ENCODE measurements around the gene STX16.
"Not testable (repeated sequence)": the region's sequence is repeated elsewhere in the genome, so short reads cannot be mapped to it uniquely, and the experiment has no call there.

Gene STX16

DNA sequence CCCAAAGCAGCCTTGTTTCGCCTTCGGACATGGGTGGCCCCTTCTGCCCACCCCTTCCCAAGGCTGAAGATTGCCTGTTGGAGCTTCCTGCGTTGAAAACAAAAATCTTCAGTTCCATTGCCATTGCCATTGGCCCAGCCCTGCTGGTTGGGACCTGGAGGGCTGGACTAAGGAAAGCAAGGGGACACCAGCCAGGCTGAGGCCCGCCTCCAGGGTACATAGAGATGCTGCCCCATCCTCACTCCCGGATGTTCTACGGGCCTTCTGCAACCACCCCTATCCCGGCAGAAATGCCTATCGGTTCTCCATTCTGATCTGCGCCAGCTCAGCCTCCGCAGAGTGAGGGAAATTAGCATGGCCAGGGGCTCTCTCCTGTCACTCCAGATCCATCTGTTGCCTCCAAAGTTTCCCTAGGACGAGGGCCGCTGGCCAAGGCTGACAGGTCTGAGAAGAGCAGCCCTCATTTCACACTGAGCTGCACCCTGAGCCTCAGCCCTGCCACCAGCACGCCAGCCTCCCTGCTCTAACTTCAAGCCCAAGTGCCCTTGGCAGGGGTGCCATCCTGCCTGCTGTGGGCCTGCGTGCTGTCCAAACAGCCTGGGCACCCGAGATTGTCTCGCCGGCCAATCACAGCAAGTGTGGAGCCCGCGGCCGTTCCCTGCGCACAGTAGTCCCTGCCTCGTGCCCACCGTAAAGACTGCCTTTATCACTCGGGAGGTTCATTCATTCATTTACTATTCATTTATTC, 13.4 kb upstream of the STX16 start:
- no peak for DNase-seq

DNA sequence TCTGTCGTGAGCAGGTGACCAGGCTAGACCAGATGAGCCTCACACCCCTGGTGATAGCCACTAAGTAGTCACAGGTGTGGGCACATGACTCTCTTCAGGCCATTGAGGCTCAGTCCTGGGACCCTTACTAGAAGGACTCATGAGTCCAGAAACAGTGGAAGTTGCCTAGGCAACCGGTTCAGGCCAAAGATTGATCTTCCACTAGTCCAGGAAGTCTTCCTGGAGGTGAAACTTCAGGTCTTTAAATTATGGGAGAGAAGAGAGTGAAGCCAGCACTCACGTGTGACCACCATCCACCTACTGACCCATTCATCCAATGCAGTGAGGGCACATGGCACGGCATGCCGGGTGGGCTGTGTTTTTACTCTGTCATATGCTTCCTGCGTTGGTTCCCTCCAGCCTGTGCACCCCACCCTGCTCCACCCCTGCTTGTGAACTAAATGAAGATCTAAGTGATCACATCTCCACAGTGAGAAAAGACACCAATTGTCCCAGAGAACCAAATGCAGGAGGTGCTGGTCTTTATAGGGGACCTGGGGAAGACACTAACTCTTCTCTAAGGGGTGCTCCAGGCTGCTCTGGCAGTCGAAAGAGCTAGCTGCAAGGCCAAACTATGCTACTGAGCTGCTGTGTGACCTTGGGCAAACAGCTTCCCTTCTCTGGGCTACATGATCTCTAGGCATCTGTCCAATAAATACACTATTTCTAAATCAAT, 12.5 kb upstream of the STX16 start:
- no peak for DNase-seq

DNA sequence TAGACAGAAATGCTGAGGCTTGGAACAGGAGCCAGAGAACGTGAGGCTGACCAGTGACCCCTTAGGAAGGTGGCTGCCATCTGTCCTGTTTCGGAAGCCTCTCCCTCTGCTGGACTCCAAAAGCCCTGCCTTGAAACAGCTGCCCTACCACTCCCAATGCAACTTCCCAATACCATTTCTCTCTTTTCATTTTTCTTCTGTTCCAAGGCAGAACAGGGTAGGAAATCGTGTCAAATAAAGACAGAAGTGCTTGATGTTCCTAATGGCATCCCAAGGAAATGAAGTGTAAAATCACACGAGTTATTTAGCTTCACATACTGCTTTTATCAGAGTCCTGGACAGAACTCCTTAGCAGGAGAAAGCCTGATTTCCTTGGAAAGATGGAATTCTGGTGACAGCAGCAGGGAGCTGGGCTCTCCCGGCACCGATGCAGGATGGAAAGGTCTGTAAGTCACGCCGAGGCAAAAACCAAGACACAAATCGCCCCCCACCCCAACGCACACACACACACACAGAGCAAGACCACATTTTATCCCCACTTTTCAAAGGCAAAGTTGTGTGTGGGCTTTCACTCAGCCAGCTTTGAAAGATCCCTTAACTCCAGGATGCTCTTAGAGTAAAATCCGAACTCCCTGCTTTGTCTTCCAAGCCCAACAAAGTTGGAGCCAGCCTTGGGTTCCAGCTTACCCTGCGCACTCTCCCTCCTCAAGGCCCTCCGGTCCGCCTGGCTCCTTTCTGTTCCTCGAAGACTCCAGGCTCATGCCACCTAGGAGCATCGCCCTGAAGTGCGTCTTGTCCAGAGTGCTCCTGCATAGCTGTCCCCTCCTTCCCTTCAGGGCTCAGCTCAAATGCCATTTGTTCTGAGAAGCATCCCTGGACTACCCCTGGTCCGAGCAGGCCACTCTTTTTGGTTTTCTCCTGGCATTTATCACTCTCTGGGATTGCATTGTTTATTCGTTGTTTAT, 11.6 kb upstream of the STX16 start:
- no peak for DNase-seq

DNA sequence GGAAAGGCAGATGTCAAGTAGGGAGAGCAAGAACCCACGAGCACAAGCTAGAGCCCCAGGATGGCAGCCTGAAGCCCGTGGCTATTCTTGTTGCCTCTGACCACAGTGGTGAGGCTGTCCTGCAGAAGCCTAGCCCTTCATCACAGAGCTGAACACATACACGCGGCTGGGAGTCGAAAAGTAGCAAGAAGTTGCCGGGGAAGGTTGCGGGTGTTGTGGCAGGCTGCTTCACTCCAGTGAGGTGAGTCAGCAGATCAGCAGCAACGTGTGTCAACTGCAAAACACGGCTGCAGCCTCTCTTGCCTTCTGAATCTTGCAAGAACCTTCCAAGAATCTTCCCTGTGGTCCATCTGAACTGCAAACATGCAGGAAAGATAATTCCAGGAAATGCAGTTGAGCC, 10.6 kb upstream of the STX16 start:
- DNase-seq = no peak

DNA sequence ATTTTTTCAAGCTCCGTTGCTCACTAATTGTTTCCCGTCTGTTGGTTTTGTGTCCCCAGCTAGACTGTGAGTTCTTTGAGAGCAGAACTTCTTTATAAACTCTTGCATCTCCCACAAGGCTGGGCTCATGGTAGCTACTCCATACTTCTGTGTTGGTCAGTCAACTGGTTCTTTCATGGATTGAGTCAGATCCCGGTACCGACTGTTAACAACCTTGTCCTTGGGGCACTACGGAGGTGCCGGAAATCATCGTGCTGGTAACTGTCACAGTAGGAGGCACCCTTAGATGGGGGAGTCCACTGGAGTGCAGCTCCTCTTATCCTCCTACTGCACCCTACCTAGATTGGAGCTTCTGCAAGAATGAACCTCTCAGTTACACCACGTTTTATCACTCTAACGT, 8.6 kb upstream of the STX16 start:
- DNase-seq = no peak

DNA sequence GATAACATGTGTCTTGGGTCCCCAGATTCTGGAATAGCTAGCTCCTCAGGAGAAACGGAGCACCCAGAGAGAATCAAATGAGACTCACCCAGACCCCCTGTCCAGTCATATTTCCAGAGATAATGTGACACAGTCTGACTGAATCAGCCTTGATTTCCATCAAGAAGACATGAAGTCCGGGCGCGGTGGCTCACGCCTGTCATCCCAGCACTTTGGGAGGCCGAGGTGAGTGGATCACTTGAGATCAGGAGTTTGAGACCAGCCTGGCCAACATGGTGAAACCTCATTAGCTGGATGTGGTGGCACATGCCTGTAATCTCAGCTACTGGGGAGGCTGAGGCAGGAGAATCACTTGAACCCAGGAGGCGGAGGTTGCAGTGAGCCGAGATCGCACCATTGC, 8.2 kb upstream of the STX16 start:
- not testable (repeated sequence) for DNase-seq

DNA sequence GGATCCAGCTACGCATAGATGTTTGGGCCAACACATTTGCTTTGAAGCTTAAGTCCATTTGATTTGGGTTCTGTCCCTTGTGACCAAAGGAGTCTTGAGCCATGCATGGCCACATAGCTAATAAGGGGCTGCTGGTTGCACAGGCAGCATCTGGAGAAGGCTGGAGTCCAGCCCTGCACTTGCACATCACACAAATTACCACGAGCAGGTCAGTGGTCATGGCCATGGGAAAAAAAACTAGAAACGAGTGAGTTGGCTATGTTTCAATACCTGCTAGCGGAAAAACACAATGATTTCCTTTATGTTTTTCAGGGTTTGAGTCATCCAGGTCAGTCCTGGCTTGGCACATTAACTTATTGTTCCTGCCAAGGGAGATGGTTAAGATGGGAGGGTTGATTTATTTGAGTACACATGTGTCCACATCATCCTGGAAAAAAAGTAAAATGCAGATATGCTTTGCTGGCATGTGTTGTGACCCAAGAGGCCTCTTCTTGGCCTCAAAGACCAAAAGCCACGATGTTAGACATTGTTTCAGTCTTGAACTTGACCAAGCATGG, 5.6 kb upstream of the STX16 start:
- DNase-seq = no peak

DNA sequence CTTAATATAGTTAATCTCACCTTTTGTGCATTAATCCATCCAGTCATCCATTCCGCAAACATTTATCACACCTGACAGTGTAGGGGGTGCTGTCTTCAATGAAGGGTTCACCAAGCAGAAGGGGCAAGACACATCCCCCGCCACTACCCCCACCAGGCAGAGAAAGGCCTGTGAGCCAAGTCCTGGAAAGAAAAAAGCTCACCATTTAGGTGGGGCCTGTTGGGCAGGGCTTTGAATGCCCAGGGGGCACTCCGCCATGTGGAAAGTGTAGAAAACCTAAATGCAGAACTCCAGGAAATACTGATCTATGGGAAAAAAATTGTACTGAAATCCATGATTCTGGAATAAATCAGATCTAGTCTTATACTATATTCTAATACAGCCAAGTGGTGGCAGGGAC, 4.8 kb upstream of the STX16 start:
- DNase-seq = no peak

DNA sequence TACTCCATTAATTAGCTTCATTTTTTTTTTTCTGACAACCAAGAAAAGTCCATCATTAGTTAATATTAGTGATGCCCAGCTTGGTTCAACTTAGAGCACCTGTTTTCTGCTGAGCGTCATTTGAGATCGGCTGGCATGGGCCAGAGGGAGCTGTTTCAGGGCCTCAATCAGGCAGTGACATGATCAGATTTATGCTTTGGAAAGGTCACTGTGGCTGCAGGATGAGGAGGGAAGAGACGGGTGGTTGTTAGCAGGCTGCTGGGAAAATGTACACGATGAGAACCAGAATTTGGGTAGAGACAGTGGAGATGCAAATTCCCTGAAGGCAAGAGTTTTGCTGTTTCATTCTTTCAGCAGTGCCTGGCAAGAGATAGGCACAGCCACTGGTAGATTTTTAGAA, 4.4 kb upstream of the STX16 start:
- no peak for DNase-seq

DNA sequence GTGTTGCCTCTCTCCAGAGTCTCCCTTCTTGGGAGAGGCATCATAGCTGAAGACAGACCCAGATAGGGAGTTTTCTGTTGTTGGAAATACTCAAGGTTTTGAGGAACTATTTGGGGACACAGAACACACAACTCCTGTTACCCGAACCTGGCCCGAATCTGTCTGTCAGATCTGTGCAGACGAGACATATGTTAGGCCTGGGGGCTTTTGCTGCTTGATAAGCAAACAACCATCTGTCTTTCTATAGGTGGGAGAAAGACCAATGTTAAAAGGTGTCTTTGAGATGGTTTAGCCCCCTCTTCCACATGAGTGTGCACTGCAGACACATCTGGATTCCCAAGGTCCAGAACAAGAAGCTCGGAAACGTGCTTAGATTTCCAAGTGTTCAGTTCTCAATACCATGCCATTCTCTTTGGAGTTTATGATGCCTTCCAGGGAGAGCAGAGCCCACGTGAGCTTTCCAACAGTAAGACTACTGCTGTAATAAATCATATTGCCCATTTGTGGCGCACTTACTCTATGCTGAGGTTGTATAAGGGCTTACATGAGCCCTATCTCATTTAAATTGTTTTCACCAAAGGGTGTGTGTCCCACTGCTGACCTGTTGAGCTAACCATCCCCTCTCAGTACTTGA, 3.8 kb upstream of the STX16 start:
- DNase-seq = no peak

DNA sequence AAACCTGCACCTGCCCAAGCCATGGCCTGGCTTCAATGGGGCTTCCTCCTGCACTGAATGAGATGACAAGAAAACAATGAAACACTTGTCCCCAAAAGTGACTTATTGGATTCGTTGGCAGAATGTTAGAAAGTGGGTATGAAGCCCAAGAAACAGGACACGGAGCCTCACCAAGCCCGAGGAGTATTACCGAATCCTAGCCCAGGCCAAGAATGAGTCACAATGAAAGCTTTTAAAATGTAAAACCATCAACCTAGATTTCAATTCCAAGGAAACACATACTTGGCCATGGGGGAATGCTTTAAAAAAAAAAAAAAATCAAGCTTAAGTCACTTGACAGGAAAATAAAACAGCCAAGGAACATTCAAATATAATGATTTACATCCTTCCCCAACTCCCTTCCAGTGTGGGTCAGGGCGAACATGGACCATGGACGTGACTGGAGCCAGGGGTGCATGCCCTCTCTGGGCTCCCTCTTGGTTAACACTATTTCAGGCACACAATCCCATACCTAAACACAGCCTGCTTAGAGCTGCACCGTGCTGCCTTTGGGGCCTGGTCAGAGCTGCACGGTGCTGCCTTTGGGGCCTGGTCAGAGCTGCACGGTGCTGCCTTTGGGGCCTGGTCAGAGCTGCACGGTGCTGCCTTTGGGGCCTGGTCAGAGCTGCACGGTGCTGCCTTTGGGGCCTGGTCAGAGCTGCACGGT, 3.1 kb upstream of the STX16 start:
- no peak for DNase-seq

DNA sequence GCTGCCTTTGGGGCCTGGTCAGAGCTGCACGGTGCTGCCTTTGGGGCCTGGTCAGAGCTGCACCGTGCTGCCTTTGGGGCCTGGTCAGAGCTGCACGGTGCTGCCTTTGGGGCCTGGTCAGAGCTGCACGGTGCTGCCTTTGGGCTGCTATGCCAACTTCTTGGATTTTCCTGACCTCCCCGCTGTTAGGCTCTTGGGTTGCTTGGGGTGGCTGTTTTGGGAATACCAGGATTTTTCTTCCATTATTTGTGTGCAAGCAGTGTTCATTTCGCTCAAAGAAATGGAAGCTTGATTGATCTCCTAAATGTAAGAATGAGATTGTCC, 2.6 kb upstream of the STX16 start:
- DNase-seq = not testable (repeated sequence)

DNA sequence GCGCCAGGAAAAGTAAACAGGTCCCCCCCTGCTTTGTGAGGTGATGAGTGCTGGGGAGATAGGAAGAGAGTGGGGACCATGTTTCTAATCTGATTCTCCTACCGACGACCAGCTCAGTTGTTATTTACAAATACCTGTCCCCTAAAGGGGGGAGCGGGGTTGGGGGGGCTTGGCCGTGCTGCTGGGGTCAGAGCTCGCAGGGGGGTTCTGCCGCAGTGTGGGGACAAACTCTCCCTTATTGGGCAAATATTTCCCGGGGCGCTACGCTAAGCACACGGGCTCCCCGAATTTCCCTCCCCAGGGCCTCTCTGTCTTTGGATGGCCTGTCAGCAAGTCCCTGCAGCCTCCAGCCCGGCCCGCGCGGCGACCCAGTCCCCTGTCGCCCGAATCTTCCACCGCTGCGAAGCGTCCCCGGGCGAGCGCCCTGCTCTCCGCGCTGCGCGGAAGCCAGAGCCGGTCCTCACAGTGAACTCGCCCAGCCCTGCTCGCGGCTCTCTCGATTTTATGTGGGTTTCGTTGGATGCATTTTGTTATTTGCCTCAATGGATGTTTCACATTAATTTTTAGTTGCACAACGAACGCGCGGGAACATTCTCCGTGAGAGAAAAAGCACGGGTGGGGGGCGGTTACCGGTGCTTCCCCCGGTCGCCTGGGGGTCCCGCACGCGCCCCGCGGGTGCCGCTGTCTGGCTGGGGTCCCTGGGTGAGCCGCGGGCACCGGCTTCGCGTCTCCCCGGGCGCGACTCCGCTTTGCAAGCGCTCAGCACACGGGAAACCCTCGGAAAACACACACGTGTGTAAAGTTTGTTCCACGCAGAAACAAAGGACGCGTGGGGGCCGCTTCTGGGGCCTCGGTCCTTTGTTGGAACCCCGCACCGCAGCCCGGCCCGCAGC, 1.5 kb upstream of the STX16 start:
- DNase-seq = no peak

DNA sequence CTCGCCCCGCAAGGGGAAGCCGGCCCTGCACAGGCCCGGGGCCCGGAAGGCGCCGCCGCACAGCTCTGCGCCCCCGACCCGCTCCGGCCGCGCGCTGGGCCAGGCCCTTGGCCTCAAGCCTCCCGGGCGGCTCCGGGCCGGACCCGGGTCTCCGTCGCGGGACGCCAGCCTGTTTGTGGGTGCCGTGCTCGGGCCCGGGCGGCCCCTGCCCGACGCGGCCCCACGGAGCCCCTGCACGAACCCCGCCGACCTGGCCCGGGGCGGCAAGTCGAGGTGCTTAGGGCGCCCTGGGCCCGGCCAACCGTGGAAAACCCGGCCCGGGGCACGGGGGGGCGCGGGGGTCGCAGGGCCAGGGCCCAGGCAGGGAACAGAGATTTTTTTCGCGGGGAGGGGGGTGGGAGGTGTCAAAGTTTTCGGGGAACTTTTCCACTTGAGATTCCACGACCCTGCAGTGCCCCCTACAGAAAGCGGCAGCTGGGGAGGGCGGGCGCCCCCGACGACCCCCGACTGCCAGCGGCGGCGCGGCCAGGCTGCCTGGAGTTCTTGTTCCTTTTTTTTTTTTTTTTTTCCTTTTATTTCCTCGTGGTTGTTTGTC, 805 bp upstream of the STX16 start:
- DNase-seq = no peak

DNA sequence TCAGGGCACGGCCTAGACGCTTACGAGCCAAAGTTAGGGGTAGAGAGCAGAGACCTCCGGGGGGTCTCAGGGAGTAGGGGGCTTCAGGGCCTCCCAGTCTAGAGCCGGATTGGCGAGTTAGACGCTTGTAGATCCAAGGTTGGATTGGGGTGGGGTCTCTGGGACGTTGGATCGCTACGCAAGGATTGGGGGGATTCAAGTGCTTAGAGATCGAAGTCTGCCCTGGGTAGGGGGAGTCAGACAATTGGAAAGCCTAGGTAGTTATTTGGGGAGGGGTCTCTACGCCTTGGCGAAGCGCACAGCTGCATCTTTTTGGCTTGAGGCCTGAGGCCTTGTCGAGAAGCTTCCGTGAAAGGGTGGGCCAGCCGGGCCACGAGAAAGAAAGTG, 469 bp downstream of the STX16 start:
- DNase-seq = no peak

DNA sequence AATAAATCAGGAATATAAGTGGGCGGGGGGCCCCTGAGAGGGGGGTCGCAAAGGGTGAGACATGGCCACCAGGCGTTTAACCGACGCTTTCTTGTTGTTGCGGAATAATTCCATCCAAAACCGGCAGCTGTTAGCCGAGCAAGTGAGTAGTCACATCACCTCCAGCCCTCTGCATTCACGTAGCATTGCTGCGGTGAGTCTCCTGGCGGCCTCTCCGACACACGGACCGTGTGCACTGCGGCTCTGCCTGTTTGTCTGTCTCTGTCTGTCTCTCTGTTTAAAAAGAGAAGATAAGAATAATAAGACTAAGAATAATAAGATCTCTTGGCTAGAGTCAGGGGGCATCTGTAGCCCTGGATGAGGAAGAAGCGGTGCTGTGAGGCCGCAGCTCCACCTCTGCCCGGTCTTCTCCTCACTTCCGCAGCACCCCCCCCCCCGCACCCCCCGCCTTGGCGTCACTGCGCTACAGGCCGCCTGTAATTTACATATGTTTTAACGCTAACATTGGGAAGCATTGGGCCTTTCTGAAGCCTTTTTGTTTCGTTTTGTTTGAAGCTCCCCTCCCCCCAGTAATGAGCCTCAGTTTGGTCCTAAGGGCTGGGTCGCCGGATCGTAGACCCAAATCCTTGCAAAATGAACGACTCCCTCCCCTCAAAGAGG, 993 bp downstream of the STX16 start:
- peak; percentile 75 for DNase-seq

DNA sequence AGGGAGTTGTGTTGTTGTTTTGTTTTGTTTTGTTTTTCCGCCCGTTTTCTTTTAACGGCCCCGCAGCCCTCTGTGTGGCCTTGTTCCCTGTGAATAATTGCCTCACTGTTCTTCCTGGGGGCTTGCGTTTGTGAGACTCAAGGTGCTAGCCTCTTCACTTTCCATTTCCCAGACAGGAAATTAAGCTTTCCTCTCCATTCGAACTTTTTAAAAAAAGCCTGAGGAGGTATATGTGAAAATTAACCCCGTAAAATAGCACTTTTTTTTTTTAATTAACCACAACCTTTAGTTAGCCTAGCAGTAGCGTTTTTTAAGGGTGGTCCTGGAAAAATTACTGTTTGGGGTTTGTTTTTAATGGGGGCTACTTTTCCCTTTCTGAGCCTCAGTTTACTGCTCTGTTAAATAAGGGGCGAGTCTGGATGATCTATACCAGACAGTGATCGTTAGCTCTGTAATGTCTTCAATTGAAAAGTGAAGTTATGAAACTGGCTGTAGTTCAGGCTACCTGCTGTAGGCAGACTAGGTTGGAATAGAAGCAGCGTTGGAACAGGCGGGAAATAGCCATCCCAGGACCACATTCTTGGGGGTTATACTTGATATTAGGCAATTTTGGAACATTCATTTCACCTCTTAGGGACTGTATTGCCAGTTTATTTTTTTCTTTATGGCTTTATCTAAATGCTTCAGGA, 1.7 kb downstream of the STX16 start:
- no peak for DNase-seq

DNA sequence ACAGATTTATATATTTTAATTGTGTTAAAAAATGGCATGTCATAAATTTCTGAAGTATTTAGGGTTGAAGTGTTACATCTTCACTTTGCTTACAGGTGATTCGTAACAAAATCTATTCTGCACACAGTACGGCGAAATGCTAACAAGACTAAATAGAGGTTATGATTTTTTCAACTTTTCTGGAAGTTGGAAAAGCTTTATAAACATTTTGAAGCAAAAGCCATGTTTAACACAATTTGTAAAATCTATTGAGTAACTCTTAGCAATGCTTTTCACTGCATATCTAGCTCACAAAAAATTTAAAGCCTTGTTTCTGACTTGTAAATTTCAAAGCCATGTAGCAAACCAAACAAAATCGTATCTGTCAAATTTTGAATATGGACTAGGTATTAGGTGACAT, 3.3 kb downstream of the STX16 start:
- no peak for DNase-seq

DNA sequence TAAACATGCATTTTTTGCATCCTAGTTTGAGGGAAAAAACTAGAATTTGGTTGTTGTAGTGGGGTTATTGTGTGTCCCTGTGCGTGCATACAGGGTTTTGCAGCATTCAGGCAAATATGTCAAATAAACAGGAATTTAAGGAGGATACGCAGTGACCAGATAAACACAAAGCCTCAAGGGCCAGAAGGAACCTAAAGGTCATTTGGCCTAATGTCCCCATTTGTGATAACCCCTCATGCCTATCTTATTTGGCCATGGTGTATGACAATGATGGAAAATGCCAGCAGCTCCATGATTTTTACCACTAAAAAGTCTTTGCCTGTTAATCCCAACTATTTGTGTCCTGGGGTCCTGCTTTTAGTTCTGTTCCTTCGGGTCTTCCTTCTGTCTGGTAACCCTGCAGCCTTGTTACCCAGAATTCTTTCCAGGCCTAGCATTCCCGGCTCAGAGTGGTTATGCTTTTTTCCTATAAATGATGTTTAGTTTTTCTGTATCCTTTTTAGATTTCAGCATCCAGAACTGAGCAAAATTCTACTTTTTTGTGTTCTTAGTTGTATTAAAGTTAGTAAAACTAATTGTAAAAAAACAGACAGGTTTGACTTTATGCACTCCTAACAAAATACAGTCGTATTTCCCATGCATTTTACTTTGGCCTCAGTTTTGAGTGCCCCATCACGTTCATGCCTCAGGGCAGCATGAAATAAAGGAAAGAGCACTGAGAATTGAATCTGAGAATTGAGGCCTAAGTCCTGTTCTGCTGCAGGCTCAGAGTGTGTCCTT, 4.4 kb downstream of the STX16 start:
- DNase-seq = no peak

Data from GDM1 (cell line).